Heart left ventricle (tissue), 13 donors: ENCODE data around the gene CAMK2D.

ENCODE experiments used
- CTCF ChIP-seq, 12 donors: fragments of 200-600 bp; sonication (generic) in 4 of 12; IDR thresholded peaks; one replicate each; pipeline versions ENCODE4 v1.5.0 to v1.8.0; 2018 to 2022; ENCODE audit warnings: antibody characterized with exemption in 12 of 12, mild to moderate bottlenecking in 5 of 12
- POLR2A ChIP-seq, 2 donors: fragments of 450-650 bp; IDR thresholded peaks; one replicate each; pipeline ENCODE4 v1.6.1; 2017; ENCODE audit warnings: antibody characterized with exemption in 2 of 2, mild to moderate bottlenecking in 2 of 2, moderate library complexity in 2 of 2
- donor health status: ischemic (EF 13 %, LVEDD 7.1; RV severe dilation, severe dysfunction).
- donor health status: DM: no; HTN: yes; CAD: no.
- donor health status: DM: no; HTN: no; CAD: no.
- donor health status: ischemic (EF 25% LVEDD 6.9; RV normal size, moderate dysfunction).
- donor health status: ischemic (EF 25% LVEDD 5.7; RV mildly dilated, moderate dysfunction).
- donor health status: ischemic (EF 35%, LVEDD 5.7; RV mildly dilated, moderate dysfunction).
- donor health status: nonischemic (EF 11% LVEDD 7.7; RV severe dilation, severe dysfunction).
- donor health status: DM: yes; HTN: yes; CAD: no.
- donor health status: PGD.
- donor health status: ischemic (EF 29% LVEDD 5.4; RV normal size, mild dysfunction).
- donor health status: nonischemic (EF 23%, LVEDD 6.1; RV moderate dilation, normal function).

- TF ChIP-seq CTCF (IDR thresholded peaks at IDR 0.05) (no peak), POLR2A (IDR thresholded peaks at IDR 0.05) (no peak)
Measured at GRCh38 chr4:113405874-113406722, 355.4 kb downstream of the CAMK2D start.
